ENCODE data around the gene CLCNKA. TPM values are rescaled to one million over a fixed set of nuclear protein-coding genes. Genes with fewer than 3 reads are reported as not detected.
A peak's percentile ranks its signal among the peaks of the same experiment; 100 is the strongest.
"Not testable (repeated sequence)": the region's sequence is repeated elsewhere in the genome, so short reads cannot be mapped to it uniquely, and the experiment has no call there.

Gene CLCNKA
- not detected for total RNA-seq

DNA sequence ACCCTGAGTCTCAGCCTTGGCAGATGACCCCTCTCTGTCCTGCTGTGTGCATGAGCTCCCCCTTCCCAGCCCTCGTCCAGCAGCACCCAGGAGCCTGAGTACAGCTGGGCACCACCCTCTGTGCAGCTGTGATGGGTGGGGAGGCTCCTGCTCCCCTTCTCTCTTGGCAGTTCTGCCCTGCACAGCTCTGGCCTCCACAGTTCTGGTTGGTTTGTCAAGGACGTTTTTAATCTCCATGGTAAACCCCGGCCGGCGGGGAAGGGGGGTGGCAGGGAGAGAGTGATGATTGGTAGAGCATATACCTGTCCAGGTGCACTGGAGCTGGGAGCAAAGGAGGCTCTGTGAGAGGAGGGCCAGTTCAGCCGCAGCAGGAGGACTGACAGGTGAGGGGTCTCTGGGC is at the start of gene CLCNKA:
Gene CLCNKA, plus strand, starts transcription at position 356 of the 400 bp plus-strand sequence. CDS start 584 bp downstream, outside the sequence.
- H3K36me3 Mint-ChIP-seq (ENCODE audit: low read depth), result no peaks in the 10 kb centered on the region
- no peaks in the 10 kb centered on the region for H3K9me3 Mint-ChIP-seq
- no peak for DNase-seq
- no peaks in the 10 kb centered on the region for H3K27me3 Mint-ChIP-seq (ENCODE audit: low read depth)
- H3K4me1 Mint-ChIP-seq (ENCODE audit: low read depth), result no peaks in the 10 kb centered on the region
- CTCF ChIA-PET, result interaction anchor here (1.4 kb wide), 1 partner anchor 14 kb away, joined by 3 read pairs; no protein-coding TSS in a partner anchor
- no peak within 1 kb of the TSS for H3K4me3 Mint-ChIP-seq
- no peak within 1 kb of the TSS for H3K27ac Mint-ChIP-seq
- intact Hi-C loops (cut with micrococcal nuclease), result no loop called here

DNA sequence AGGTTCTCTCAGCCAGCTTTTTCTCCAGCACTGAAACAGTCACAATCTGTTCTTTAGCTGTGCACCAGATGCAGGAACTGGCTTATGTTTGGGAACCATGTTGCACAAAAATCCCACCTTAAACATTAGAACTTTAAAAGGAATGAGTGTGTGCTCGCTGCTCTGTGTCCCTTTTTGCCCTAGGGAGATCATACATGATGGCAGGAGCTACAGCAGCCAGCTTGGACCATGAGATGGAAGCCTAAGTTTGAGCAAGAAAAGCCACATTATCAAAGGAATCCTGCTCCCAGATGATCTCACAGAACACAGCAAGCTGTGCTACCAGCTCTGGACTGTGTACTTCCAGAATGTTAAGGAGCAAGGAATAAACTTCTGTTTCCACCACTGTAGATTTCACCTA is 49.4 kb upstream of the CLCNKA start:
- CTCF ChIA-PET, result no interaction called here
- Mint-ChIP-seq H3K27ac (no peak overlapping the region), H3K9me3 (peaks cover 3% of the 10 kb centered on the region), H3K27me3 (ENCODE audit: low read depth) (no peaks in the 10 kb centered on the region), H3K4me1 (ENCODE audit: low read depth) (peaks cover 69% of the 10 kb centered on the region), H3K36me3 (ENCODE audit: low read depth) (peaks cover 46% of the 10 kb centered on the region), H3K4me3 (no peak overlapping the region)
- intact Hi-C loops (cut with micrococcal nuclease), result no loop called here
- DNase-seq, result no peak

DNA sequence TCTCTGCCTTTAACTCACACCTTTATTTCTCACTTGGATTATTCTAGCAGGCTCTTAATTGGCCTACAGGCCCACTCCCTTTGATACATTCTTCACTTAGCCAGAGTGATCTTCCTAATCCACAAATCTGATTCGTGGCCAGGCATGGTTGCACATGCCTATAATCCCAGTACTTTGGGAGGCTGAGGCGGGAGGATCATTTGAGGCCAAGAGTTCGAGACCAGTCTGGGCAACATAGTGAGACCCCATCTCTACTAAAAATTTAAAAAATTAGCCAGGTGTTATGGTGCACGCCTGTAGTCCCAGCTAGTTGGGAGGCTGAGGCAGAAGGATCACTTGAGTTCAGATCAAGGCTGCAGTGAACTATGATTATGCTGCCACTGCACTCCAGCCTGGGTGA is 48.1 kb upstream of the CLCNKA start:
- CTCF ChIA-PET, result no interaction called here
- Mint-ChIP-seq H3K36me3 (ENCODE audit: low read depth) (peaks cover 37% of the 10 kb centered on the region), H3K9me3 (no peaks in the 10 kb centered on the region), H3K27me3 (ENCODE audit: low read depth) (no peaks in the 10 kb centered on the region), H3K4me3 (no peak overlapping the region), H3K27ac (peak overlapping the region; percentile 4), H3K4me1 (ENCODE audit: low read depth) (peaks cover 58% of the 10 kb centered on the region)
- intact Hi-C loops (cut with micrococcal nuclease), result no loop called here
- no peak for DNase-seq

DNA sequence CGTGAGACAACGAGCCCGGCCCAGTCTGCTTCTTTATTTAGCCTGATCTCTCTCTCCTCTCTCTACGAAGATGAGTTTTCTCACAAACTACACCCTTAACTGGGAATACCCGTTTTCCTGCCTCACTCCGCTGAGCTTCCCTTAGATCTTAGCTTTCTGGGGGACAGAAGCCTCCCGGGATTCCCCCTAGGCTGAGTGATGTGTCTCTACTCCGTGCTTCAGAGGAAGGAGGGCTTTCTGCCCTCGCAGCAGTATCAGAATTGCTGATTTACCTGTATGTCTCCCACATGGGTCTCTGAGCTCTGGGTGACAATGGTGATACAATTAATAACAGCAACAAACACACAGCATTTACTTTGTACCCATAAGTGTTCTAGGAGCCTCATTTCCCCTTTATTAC is 47.0 kb upstream of the CLCNKA start:
- H3K9me3 Mint-ChIP-seq, result no peaks in the 10 kb centered on the region
- DNase-seq, result no peak
- H3K27me3 Mint-ChIP-seq (ENCODE audit: low read depth), result no peaks in the 10 kb centered on the region
- peaks cover 28% of the 10 kb centered on the region for H3K36me3 Mint-ChIP-seq (ENCODE audit: low read depth)
- intact Hi-C loops (cut with micrococcal nuclease), result no loop called here
- peak overlapping the region; percentile 84 for H3K27ac Mint-ChIP-seq
- CTCF ChIA-PET, result interaction anchor here (0.6 to 1.1 kb wide), 2 partner anchors 23 to 362 kb away, joined by 4 to 6 read pairs; no protein-coding TSS in a partner anchor
- H3K4me3 Mint-ChIP-seq, result peak overlapping the region; percentile 85
- H3K4me1 Mint-ChIP-seq (ENCODE audit: low read depth), result peaks cover 57% of the 10 kb centered on the region

DNA sequence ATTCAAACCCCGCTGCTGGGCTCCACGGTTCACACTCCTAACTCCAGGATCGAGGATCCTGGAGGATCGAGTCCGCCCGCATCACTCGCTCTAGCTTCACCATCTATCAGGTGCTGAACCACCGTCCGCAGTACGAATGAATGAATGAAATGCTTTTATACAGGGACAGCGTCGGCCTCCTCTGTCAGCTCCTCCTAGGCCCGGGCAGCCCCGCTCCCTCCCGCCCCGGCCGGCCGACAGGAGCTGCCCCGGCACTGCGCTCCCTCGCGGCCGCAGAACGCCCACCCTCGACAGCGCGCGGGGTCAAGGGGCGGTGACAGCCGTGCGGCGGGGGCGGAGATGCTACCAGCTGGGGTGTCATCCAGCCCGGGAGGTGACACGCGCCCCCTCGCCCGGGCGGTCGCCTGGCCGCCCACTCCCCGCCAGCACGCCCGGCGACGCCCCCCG is 46.5 kb upstream of the CLCNKA start:
- Mint-ChIP-seq H3K4me1 (ENCODE audit: low read depth) (peaks cover 51% of the 10 kb centered on the region), H3K27ac (peak overlapping the region; percentile 84), H3K4me3 (peak overlapping the region; percentile 85), H3K36me3 (ENCODE audit: low read depth) (peaks cover 23% of the 10 kb centered on the region), H3K9me3 (no peaks in the 10 kb centered on the region), H3K27me3 (ENCODE audit: low read depth) (no peaks in the 10 kb centered on the region)
- DNase-seq, result peak; percentile 53
- intact Hi-C loops (cut with micrococcal nuclease), result no loop called here
- CTCF ChIA-PET, result interaction anchor here (0.6 to 1.3 kb wide), 3 partner anchors 24 to 363 kb away, joined by 3 to 6 read pairs (median 4); no protein-coding TSS in a partner anchor

DNA sequence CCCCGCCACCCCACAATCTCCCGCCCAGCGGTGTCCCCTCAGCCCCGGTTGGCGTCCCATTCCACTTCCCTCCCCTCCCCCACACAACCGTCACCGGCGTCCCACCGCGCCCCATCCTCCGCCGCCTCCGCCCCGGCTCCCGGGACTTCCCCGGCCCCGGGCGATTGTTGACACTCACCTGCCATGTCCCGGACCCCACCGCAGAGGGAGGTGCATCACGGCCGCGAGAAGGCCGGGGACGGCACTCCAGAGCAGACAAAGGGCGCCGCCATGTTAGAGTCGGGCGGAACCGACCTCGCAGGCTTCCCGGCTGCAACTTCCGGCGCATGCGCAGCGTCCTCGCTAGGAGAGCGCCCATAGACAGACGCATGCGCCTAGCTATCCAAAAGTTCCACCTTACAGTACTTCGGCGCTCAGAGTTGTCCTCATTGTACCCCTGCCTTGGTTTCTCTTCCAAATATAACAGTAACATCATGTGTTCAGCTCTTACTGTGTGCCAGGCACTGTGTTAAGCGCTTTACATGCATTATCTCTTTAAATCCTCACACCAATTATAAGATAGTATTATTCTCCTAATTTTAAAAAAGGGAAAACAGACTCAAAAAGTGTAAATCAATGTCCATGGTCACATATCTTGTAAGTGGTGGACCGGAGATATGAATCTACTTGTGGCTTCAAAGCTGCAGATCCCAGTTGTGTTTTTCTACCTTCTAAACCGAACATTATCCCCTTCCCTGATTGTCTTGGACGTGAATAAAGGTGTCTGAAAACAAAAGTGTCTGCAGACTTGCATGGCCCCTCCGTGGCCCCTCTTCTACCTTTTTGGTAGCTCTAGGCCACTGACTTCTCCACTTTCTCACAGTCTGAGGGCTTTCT is 45.8 kb upstream of the CLCNKA start, which contains the start of gene ZBTB17:
Gene ZBTB17, minus strand, starts transcription at position 297 of the 876 bp plus-strand sequence. CDS start 27,606 bp downstream, outside the sequence.
- Mint-ChIP-seq H3K36me3 (ENCODE audit: low read depth) (peaks cover 18% of the 10 kb centered on the region), H3K4me3 (peak within 1 kb of the TSS; percentile 85), H3K27me3 (ENCODE audit: low read depth) (no peaks in the 10 kb centered on the region), H3K27ac (peak within 1 kb of the TSS; percentile 91), H3K9me3 (no peaks in the 10 kb centered on the region), H3K4me1 (ENCODE audit: low read depth) (peaks cover 45% of the 10 kb centered on the region)
- intact Hi-C loops (cut with micrococcal nuclease), result loop anchor here (1.0 kb wide), 1 partner anchor 10 kb away; no protein-coding TSS in a partner anchor
- CTCF ChIA-PET, result interaction anchor here (0.7 to 1.6 kb wide), 7 partner anchors 12 to 171 kb away, joined by 3 to 8 read pairs (median 5); partner anchors contain the start of gene SPEN
- DNase-seq, result peak; percentile 97

DNA sequence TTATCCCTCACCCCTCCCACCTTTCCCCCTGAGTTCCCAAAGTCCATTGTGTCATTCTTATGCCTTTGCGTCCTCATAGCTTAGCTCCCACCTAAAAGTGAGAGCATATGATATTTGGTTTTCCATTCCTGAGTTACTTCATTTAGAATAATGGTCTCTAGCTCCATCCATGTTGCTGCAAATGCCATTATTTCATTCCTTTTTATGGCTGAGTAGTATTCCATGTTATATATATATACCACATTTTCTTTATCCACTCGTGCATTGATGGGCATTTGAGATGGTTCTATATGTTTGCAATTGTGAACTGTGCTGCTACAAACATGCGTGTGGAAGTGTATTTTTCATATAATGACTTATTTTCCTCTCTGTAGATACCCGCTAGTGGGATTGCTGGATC is 43.9 kb upstream of the CLCNKA start:
- peaks cover 31% of the 10 kb centered on the region for H3K4me1 Mint-ChIP-seq (ENCODE audit: low read depth)
- CTCF ChIA-PET; H3K4me3 Mint-ChIP-seq; H3K27me3 Mint-ChIP-seq (ENCODE audit: low read depth); H3K9me3 Mint-ChIP-seq; H3K36me3 Mint-ChIP-seq (ENCODE audit: low read depth); intact Hi-C loops (cut with micrococcal nuclease); DNase-seq; H3K27ac Mint-ChIP-seq: not testable (repeated sequence)

DNA sequence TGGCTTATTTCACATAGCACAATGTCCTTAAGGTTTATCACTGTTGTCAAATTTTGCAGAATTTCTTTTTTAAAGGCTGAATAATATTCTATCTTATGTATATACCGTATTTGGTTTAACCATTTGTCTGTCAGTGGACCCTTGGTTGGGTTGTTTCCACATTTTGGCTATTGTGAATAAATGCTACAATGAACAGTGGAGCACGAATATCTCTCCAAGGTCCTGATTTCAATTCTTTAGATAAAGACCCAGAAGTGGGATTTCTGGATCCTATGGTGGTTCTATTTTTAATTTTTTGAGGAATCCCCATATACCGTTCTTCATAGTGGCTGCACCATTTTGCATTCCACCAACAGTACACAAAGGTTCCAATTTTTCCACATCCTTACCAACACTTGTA is 40.2 kb upstream of the CLCNKA start:
- H3K4me3 Mint-ChIP-seq, result no peak overlapping the region
- no peaks in the 10 kb centered on the region for H3K27me3 Mint-ChIP-seq (ENCODE audit: low read depth)
- no peak for DNase-seq
- intact Hi-C loops (cut with micrococcal nuclease), result no loop called here
- peaks cover 28% of the 10 kb centered on the region for H3K4me1 Mint-ChIP-seq (ENCODE audit: low read depth)
- CTCF ChIA-PET, result no interaction called here
- no peaks in the 10 kb centered on the region for H3K36me3 Mint-ChIP-seq (ENCODE audit: low read depth)
- no peak overlapping the region for H3K27ac Mint-ChIP-seq
- H3K9me3 Mint-ChIP-seq, result peaks cover 7% of the 10 kb centered on the region

DNA sequence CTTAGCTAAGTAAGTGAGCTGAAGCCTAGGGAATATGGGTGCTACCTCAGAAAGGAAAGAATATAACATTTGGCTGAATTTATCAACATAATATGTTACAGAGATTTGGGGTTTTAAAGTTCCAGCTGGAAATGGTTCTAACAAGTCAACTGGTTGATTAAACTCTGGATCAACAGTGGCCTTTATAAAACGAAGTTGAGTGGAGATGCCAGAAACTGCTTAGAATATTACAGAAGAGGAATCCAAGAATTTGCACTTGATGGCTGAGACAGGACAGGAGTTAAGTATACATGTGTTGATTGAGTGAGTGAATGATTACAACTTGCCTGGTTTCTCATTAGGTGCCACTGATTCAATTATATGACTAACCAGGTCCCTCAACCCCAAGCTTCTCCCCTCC is 38.6 kb upstream of the CLCNKA start:
- Mint-ChIP-seq H3K36me3 (ENCODE audit: low read depth) (no peaks in the 10 kb centered on the region), H3K9me3 (peaks cover 7% of the 10 kb centered on the region), H3K27me3 (ENCODE audit: low read depth) (no peaks in the 10 kb centered on the region), H3K4me1 (ENCODE audit: low read depth) (peaks cover 26% of the 10 kb centered on the region), H3K27ac (no peak overlapping the region), H3K4me3 (no peak overlapping the region)
- no peak for DNase-seq
- CTCF ChIA-PET, result interaction anchor here (1.0 kb wide), 1 partner anchor 12 kb away, joined by 3 read pairs; no protein-coding TSS in a partner anchor
- intact Hi-C loops (cut with micrococcal nuclease), result no loop called here

DNA sequence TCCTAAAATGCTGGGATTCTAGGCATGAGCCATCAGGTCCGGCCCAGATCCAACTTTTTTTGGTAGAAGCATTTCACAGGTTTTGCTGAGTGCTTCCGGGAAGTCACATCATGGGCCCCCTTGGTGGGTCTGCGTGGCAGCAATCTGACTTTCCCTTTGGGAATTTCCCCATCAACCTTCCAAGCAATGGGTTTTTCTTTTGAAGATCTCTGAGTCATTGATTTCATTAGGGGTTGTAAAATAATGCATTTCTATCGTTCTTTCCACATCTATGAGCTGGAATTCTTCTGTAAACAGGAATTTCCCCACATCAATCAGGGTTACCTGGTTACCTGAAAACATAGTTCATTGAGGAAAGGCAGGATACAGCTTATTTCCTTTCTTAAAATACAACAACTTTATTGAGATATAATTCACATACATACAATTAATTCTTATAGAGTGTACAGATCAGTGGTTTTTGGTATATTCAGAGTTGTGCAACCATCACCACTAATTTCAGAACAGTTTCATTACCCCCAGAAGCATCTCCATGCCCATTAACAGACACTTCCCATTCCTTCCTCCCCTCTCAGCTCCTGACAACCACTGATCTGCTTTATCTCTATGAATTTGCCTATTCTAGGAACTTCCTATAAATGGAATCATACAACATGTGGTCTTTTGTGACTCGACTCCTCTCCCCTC is 36.1 kb upstream of the CLCNKA start:
- CTCF ChIA-PET, result interaction anchor here (1.2 kb wide), 1 partner anchor 194 kb away, joined by 4 read pairs; no protein-coding TSS in a partner anchor
- H3K27ac Mint-ChIP-seq, result no peak overlapping the region
- intact Hi-C loops (cut with micrococcal nuclease), result no loop called here
- peaks cover 7% of the 10 kb centered on the region for H3K9me3 Mint-ChIP-seq
- peaks cover 26% of the 10 kb centered on the region for H3K4me1 Mint-ChIP-seq (ENCODE audit: low read depth)
- no peak overlapping the region for H3K4me3 Mint-ChIP-seq
- H3K27me3 Mint-ChIP-seq (ENCODE audit: low read depth), result no peaks in the 10 kb centered on the region
- no peak for DNase-seq
- no peaks in the 10 kb centered on the region for H3K36me3 Mint-ChIP-seq (ENCODE audit: low read depth)

DNA sequence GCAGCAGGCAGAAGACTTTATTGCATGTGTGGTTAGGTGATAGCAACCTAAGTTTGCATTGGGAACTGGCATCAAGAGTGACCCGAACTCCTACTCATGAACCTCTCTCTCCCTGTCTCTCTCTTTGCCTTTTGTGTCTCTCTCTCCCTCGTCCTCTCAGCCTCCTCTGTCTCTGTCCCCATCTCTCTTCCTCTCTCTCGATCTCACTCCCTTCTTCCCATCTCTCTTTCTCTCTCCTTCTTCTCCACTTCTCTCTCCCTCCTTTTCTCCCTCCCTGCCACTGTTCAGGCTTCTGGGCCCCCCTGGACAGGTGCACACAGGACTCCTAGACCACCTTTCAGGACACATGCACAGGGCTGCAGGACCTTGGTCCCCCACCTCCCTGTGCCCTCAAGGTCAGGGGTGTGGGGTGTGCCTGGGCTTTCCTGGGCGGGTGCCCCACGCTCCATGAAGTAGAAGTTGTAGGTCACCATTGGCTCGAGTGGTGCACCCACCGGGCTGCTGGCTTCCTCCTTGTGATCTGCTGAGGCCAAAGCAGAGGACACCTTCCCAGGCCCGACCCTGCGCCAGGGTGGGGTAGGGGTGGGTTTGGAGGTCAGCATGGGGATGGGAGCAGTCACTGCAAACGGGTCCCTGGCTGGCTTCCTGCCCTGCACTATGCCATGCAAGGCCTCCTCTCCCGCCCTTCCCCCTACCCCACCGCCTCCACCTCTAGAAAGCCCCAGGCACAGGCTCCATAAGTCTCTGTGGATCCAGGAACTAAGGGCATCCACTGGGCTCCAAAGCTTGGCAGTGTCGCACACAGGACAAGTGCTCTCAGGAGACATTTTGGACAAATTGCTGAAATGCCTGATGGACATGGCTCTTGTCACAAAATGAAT is 32.7 kb upstream of the CLCNKA start:
- Mint-ChIP-seq H3K4me3 (no peak overlapping the region), H3K4me1 (ENCODE audit: low read depth) (peaks cover 18% of the 10 kb centered on the region), H3K9me3 (no peaks in the 10 kb centered on the region), H3K36me3 (ENCODE audit: low read depth) (no peaks in the 10 kb centered on the region), H3K27me3 (ENCODE audit: low read depth) (no peaks in the 10 kb centered on the region), H3K27ac (no peak overlapping the region)
- intact Hi-C loops (cut with micrococcal nuclease), result no loop called here
- DNase-seq, result no peak
- CTCF ChIA-PET, result interaction anchor here (1.3 kb wide), 1 partner anchor 174 kb away, joined by 3 read pairs; no protein-coding TSS in a partner anchor
